NCI-H146 (cell line): ENCODE measurements around the gene TMEM80.
"Not testable (repeated sequence)": the region's sequence is repeated elsewhere in the genome, so short reads cannot be mapped to it uniquely, and the experiment has no call there.

Experiments used
- DNase-seq: peaks from one replicate; lab custom pipeline; 2025; lab: John Stamatoyannopoulos, UW

TMEM80 gene

DNA sequence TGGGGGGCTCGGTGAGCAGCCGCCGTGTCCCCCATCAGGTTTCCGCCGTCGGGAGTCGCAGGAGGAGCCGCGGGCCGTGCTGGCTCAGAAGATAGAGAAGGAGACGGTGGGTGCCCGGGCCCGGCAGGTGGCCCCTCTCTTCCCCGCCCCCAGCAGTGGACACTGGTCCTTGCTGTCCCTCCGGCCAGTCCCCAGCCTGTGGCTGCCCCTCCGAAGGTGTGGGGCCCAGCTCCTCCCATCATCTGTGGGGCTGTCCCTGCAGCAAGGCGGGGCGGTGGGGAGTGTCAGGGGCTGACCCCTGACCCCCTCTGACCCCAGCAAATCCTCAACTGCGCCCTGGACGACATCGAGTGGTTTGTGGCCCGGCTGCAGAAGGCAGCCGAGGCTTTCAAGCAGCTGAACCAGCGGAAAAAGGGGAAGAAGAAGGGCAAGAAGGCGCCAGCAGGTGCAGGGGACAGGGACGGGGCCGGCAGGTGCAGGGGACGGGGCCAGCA, 25.7 kb downstream of the TMEM80 start:
- peak; percentile 79 for DNase-seq

DNA sequence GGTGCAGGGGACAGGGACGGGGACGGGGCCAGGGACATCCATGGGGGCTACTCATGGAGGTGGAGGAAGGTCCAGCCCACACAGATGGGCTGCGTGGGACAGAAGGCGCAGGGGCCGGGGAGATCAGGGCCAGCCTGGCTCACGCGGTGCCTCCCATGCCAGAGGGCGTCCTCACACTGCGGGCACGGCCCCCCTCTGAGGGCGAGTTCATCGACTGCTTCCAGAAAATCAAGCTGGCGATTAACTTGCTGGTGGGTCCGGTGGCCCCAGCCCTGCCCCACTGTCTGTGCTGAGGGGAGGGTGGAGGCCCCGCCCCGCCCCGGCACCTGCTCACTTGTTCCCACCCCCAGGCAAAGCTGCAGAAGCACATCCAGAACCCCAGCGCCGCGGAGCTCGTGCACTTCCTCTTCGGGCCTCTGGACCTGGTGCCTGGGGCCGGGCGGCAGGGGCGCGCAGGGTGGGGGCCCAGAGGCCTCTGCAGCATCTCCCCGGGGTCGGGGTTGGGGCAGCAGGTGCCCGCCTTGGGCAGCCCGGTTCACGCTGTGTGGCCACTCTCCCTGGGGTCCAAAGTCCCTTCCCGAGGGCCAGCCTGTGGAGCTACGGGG, 26.2 kb downstream of the TMEM80 start:
- peak; percentile 82 for DNase-seq

DNA sequence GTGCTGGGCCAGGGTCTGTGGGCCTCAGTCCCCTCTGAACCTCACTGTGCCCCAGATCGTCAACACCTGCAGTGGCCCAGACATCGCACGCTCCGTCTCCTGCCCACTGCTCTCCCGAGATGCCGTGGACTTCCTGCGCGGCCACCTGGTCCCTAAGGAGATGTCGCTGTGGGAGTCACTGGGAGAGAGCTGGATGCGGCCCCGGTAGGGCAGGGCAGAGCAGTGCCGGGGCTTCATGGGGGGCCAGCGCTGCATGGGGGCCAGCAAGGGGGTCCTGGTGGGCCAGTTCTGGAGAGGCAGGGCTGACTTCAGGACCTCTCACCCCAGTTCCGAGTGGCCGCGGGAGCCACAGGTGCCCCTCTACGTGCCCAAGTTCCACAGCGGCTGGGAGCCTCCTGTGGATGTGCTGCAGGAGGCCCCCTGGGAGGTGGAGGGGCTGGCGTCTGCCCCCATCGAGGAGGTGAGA, 26.8 kb downstream of the TMEM80 start:
- no peak for DNase-seq

DNA sequence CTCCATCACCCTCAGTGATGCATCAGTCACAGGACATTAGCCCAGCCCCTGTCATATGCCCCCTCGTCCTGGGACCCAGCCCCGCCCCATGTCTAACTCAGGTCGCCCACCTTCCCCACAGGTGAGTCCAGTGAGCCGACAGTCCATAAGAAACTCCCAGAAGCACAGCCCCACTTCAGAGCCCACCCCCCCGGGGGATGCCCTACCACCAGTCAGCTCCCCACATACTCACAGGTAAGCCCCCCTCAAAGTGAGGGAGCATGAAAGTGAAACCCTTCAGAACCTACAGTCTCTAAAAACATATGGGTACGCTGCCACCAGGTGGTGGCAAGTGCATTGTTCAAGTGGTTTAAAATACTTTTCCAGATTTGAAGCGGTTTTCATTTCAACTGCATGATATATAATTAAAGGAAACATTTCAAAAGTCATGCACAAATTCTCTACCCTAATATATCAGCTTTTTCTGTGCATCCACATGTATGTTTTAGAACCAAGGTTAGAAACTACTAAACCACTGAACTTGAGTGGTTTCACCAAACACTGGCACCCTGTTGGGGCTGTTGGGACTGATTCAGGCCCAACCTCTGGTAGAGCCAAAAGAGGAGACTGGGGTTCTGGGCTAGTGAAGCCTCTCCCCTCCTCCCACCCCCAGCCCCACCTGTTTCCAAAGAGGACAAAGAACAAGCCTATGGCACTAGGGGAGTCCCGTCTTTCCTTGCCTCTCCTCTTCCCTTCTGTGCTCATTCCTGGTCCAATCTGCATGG, 27.7 kb downstream of the TMEM80 start:
- DNase-seq, result peak; percentile 54

DNA sequence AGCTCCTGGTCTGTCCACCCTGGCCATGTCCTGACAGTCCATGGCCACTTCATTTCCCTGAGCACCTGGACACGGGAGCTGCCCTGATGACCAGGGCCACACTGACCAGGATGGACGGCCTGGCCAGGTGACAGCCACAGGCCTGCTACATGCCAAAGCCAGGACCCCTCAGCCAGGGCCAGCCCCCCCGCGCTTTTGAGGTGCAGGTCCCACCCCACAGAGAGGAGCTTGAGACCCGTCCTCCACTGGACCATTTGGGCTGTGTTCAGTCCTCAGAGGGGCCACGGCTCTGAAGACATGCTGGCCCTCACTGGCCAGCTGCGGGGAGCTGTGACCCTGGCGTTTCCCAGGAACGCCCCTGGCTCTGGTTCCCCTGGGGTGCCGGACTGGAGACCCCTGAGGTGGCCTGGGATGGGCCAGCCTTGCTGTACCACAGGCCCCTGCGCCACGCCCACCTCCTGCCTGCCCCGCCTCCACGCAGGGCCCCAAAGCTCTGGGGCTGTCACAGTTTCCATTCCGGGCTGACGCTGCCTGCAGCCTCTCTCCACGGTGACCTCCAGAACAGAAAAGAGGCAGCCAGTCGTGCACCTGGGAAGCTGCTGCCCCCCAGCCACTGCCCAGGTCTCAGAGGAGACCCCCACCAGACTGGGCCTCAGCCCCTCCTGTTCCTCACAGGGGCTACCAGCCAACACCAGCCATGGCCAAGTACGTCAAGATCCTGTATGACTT, 28.6 kb downstream of the TMEM80 start:
- DNase-seq, result no peak

DNA sequence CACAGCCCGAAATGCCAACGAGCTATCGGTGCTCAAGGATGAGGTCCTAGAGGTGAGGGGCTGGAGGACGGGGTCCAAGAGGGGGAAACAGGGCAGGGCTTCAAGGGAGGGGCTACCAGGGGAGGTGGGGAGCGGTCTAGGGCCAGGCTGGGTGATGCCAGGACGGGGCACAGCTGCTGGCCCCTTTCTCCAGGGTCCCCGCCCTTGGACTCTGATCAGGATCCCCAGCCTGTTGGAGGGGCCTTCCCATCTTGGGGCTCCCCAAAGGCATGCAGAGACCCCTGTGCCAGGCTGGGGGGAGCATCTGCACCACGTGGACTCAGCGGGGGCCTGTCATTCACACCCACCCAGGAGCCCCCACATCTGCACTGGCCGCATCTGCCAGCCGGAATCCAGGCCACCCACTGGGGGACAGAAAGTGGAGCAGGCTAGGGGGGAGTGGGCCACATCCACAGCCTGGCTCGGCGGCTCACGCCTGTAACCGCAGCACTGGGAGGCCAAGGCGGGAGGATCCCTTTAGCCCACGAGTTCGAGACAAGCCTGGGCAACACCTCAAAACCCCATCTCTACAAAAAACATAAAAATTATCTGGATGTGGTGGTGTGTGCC, 29.3 kb downstream of the TMEM80 start:
- DNase-seq, result no peak

DNA sequence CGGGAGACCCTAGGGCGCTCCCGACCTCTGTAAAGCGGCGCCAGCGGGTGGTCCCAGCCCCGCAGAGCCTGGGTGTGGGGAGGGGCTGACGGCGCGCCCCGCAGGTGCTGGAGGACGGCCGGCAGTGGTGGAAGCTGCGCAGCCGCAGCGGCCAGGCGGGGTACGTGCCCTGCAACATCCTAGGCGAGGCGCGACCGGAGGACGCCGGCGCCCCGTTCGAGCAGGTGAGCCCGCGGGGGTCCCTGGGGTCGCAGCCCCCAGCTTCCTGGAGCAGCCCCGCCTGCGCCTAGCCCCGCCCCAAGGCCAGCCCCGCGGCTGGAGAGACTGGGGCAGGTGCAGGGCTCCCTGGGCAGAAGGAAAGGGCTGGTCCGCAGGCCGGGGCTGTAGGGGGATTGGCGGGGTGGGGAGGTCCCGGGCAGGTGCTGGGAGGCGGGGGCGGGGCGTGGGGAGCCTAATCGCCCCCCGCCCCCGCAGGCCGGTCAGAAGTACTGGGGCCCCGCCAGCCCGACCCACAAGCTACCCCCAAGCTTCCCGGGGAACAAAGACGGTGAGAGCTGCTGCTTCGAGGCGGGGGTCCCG, 30.1 kb downstream of the TMEM80 start:
- DNase-seq, result peak; percentile 79

DNA sequence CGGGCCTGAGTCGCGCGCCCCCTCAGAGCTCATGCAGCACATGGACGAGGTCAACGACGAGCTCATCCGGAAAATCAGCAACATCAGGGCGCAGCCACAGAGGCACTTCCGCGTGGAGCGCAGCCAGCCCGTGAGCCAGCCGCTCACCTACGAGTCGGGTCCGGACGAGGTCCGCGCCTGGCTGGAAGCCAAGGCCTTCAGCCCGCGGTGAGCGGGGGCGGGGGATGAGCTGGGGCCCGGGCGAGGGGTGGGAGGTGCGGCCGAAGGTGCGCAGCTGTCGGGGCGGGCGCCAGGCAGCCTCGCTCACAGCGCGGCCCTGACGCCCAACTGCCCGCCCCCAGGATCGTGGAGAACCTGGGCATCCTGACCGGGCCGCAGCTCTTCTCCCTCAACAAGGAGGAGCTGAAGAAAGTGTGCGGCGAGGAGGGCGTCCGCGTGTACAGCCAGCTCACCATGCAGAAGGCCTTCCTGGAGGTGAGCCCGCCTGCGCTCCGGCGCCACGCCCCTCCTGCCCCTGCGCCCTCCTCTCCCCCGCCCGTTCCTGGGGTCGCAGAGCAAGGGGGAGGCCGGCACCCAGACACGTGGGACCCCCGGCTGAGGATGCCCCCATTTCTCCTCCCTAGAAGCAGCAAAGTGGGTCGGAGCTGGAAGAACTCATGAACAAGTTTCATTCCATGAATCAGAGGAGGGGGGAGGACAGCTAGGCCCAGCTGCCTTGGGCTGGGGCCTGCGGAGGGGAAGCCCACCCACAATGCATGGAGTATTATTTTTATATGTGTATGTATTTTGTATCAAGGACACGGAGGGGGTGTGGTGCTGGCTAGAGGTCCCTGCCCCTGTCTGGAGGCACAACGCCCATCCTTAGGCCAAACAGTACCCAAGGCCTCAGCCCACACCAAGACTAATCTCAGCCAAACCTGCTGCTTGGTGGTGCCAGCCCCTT, 30.9 kb downstream of the TMEM80 start:
- DNase-seq, result peak; percentile 86

DNA sequence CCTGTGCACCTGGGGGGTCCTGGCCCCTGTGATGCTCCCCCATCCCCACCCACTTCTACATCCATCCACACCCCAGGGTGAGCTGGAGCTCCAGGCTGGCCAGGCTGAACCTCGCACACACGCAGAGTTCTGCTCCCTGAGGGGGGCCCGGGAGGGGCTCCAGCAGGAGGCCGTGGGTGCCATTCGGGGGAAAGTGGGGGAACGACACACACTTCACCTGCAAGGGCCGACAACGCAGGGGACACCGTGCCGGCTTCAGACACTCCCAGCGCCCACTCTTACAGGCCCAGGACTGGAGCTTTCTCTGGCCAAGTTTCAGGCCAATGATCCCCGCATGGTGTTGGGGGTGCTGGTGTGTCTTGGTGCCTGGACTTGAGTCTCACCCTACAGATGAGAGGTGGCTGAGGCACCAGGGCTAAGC, 31.7 kb downstream of the TMEM80 start:
- DNase-seq, result no peak

DNA sequence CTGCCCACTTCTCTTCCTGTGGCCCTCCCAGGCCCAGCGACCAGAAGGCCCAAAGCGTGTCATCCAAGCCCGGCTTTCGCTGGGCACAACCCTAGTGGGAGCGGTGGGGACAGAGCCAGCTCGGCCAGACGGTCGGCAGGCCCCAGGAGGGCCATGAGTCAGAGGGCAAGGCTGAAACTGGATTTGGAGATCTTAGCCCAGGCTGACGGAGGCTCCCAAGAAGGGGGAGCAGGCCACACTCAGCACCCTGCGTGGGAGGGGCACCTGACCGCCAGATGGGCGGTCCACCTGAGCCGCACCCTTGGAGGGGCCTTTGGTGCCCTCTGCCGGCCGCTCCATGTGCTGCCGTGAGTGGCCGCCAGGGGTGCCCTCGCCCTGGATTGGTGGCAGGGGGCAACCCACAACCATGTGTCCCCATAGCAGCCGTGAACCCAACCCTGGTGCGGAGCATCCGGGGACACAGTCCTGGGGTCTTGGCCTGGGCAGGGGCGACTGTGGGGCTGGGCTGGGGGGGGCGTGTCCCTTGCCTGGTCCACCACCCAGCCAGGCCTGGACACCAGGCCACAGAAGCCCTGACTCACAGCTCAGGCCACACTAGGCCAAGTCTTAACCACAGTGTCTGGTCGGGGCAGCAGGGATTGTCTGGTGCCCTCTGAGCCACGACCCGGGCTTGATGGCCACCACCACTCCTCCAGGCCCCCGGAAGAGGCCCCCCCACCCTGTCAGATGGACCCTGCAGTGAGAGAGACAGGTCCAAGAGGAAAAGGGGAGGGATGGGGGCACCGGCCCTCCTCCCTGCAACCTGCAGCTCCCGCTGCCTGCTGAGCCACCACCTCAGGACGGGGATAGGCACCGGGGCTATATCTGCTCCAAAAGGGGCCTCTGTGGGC, 32.5 kb downstream of the TMEM80 start:
- DNase-seq, result peak; percentile 61

DNA sequence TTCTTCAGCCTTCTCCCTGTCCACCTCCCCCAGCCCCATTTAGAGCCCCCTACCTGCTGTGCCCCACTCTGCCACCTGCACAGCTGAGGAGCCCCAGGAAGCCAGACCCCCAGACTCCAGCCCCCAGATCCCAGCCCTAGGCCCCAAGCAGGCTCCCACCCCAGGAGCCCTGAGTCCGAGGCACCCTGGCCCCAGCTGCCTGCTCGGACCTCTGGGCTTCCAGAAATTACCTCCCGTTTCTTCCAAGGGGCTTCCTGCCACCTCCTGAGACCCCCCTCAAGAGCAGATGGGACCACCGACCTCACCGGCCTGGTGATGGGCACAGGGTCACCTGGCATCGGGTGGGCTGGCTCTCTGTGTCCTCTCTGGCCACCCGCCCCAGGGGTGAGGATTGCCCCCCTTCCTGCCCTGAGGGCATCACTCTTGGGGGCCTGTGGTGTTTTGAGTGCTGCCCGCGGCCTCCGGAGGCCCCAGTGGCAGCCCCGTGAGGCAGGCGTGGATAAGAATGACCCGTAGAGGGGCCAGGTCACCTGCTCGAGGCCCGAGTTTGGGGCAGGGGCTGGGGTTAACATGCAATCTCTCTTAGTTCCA, 33.4 kb downstream of the TMEM80 start:
- no peak for DNase-seq

DNA sequence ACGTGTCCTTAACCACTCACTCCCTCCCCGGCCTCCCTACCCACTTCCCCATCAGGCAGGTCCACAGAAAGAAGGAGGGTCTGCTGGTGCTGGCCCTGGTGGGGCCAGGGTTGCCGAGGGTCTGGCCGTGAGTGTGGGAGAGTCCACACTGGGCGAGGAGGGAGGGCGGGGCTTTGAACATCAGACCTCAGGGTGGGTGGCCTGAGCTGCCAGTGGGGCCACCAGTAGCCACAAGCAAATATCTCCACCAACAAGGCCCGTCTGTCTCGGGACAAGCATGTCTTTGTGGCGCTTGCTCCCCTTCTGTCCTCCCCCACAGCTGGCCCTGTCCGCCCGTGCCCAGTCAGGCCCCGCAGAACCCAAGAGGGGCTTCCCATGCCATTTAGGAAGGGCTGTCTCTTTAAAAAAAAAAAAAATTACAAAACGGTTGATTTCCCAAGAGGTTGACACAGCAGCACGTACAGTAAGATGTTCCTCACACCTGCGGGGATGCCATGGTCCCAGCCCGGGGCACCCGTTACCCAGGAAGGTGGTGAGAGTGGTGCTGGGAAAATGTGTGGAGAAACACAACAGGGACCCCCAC, 34.0 kb downstream of the TMEM80 start:
- DNase-seq, result no peak

DNA sequence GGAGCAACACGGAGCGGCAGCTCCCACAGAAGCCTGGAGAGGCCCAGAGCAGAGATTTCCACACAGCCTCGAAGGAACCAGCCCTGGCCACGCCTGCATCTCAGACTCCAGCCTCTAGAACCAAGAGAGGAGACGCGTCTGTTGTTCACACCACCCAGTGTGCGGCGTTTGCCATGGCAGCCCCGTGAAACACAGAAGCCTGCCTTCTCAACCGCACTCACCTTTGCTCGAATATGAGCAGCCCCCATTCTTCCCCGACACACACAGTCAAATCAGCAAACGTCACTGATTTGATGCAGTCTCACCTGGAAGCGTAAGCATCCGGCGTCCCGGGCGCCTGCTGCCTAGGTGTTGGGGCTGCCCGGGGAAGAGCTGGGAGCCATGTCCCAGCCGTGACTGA, 37.5 kb downstream of the TMEM80 start:
- DNase-seq, result peak; percentile 33

DNA sequence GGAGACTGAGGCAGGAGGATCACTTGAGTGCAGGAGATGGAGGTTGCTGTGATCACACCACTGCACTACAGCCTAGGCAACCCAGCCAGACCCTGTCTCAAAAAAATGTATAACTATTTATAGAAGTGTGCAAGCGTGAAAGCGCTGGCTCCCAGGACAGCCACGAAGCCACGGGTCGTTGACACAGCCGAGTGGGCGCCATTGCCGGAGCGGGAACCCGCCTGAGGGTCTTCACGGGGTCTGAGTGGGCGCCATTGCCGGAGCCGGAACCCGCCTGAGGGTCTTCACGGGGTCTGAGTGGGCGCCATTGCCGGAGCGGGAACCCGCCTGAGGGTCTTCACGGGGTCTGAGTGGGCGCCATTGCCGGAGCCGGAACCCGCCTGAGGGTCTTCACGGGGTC, 38.9 kb downstream of the TMEM80 start:
- not testable (repeated sequence) for DNase-seq

DNA sequence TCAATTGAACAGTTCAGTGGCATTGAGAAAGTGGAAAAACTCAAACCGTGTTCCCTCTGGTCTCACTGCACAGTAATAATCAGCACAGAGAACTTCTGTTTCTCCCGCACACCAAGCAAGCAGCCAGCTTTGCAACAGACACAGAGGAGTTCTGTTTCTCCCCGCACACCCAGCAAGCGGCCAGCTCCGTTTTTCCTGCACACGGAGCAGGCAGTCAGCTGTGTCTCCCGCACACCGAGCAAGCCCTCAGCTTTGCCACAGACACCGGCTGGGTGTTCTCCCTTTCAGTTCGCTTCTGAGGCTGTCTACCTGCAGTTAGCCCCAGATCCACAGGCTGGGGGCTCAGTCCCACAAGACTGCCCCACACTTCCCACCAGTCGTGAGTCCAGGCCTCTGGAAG, 41.8 kb downstream of the TMEM80 start:
- DNase-seq, result no peak

DNA sequence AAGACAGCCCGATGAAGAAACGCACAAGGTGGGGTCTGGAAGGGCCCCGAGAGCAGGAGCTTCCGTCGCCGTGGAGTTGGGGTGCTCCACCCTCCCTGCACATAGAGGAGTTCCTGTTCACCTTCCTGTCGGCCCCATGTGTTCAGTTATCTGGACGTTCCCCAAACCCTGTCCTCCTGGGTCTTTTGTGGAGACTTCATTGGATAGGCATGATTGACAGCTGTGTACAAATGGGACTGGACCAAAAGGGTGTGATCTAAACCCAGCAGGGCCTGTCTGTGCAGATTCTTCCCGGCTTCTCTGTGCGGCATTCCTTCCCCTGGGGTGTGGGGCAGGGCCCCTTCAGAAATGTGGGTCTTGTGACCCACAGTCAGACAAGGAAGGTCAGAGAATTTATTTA, 42.3 kb downstream of the TMEM80 start:
- DNase-seq, result not testable (repeated sequence)

DNA sequence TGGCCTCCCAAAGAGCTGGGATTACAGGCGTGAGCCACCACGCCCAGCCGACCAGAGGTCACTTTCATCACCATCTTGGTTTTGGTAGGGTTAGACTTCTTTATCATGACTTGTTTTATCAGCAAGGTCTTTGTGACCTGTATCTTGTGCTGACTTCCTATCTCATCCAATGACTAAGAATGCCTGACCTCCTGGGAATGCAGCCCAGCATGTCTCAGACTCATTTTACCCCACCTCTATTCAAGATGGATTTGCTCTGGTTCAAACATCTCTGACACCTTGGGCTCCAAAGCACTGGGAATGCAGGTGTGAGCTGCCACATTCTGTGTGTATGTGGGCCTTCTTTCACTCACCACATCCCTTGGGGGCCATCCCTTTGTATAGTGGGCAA, 46.5 kb downstream of the TMEM80 start:
- no peak for DNase-seq

DNA sequence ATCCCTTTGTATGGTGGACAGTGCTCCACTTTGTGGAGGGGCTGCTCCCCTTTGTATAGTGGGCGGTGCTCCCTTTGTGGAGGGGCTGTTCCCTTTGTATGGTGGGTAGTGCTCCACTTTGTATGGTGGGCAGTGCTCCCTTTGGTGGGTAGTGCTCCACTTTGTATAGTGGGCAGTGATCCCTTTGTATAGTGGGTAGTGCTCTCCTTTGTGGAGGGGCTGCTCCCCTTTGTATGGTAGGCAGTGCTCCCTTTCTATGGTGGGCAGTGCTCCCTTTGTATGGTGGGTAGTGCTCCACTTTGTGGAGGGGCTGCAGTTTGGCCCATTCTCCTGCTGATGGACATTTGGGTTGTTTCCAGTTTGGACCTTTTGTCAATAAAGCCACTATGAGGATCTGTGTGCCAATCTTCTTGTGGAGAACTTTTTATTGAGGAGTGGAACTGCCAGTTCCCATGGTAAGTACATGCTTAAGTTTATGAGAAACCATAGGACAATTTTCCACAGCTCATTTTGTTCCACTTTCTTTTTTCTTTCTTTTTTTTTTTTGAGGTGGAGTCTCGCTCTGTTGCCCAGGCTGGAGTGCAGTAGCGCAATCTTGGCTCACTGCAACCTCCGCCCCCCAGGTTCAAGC, 47.1 kb downstream of the TMEM80 start:
- no peak for DNase-seq

DNA sequence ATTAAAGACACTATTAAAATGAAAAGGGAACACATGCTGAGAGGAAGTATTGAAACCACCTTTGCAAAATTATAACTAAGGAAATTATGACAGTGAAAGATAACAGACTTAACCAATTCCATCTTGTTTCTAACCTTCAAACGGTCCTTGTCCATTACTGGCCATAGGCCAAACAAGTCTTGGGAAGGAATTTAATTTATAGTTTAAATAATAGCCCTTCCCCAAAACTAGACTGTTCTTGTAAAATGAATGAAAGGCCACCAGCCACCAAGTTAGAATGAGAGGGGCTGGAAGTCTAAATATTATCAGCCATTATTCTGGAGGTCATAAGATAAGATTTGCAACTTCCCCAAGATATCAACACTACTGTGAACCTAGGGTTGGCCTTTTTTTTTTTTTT, 49.8 kb downstream of the TMEM80 start:
- no peak for DNase-seq
